Fibroblast of lung (primary cell): Measurements from ENCODE around the gene CAMK1G. TPM values are rescaled to one million over a fixed set of nuclear protein-coding genes. Genes with fewer than 3 reads are reported as not detected.

Experiments used
- DNase-seq, 2 donors: peaks; one replicate each; pipeline versions ENCODE4 v3.0.0 to v3.0.0-alpha.2; 2010; ENCODE audit warnings: low read depth in 2 of 2
- H2AFZ ChIP-seq: 2 replicates; pipeline ENCODE4 v1.5.1; 2012; ENCODE audit warnings: low read length, control low read depth, inconsistent platforms
- H3K27ac ChIP-seq: 2 replicates; pipeline ENCODE4 v1.5.1; 2011; ENCODE audit warnings: low read length, control low read depth; ENCODE audit not compliant: insufficient read depth
- H3K27me3 ChIP-seq: 2 replicates; pipeline ENCODE4 v1.5.1; 2011; ENCODE audit warnings: mild to moderate bottlenecking, low read length; ENCODE audit not compliant: control insufficient read depth, insufficient read depth
- H3K36me3 ChIP-seq: 2 replicates; pipeline ENCODE4 v1.5.1; 2011; ENCODE audit warnings: low read length; ENCODE audit not compliant: control insufficient read depth, insufficient read depth
- H3K4me1 ChIP-seq: 2 replicates; pipeline ENCODE4 v1.5.1; 2011; ENCODE audit warnings: low read length; ENCODE audit not compliant: control insufficient read depth, insufficient read depth; ENCODE audit errors: extremely low read depth
- H3K4me2 ChIP-seq: 2 replicates; pipeline ENCODE4 v1.5.1; 2011; ENCODE audit warnings: low read length, control low read depth; ENCODE audit not compliant: insufficient read depth; ENCODE audit errors: extremely low read depth
- H3K4me3 ChIP-seq, 4 experiments: fragments of 200-600 bp in 1 of 4; sonication (generic) in 1 of 4; replicated peaks in 1 of 4; 2 replicates each; pipeline ENCODE4 v1.5.1; 2011 to 2016; ENCODE audit warnings: low read length in 4 of 4, low read depth in 3 of 4, mild to moderate bottlenecking in 3 of 4, control low read depth in 2 of 4, inconsistent platforms in 1 of 4, mixed read lengths in 1 of 4; ENCODE audit not compliant: insufficient read depth in 1 of 4; ENCODE audit errors: control extremely low read depth in 1 of 4
- H3K79me2 ChIP-seq: 2 replicates; pipeline ENCODE4 v1.5.1; 2012; ENCODE audit warnings: mild to moderate bottlenecking, low read length, inconsistent platforms; ENCODE audit not compliant: control insufficient read depth, insufficient read depth
- H3K9ac ChIP-seq: 2 replicates; pipeline ENCODE4 v1.5.1; 2011; ENCODE audit warnings: mild to moderate bottlenecking, low read length, control low read depth; ENCODE audit not compliant: insufficient read depth
- H3K9me3 ChIP-seq: 2 replicates; pipeline ENCODE4 v1.5.1; 2012; ENCODE audit warnings: low read depth, low read length; ENCODE audit not compliant: control insufficient read depth, insufficient read depth
- H4K20me1 ChIP-seq: 2 replicates; pipeline ENCODE4 v1.5.1; 2011; ENCODE audit warnings: low read length; ENCODE audit not compliant: control insufficient read depth, insufficient read depth; ENCODE audit errors: extremely low read depth
- CTCF ChIP-seq, 2 donors: IDR thresholded peaks in 1 of 2; conservative IDR thresholded peaks in 1 of 2; 1 replicate in 1 of 2; 2 replicates in 1 of 2; pipeline ENCODE4 v1.5.1; 2011 to 2012; ENCODE audit warnings: low read length in 2 of 2, control low read depth in 1 of 2, inconsistent platforms in 1 of 2, low read depth in 1 of 2, mild to moderate bottlenecking in 1 of 2
- EZH2 ChIP-seq: IDR thresholded peaks from 2 replicates; pipeline ENCODE4 v1.5.1; 2012; ENCODE audit warnings: low read length, control low read depth, mild to moderate bottlenecking; ENCODE audit errors: missing control alignments
- polyA plus RNA-seq, 2 donors: library from polyadenylated mRNA; depleted of rRNA in 1 of 2; stranded (reverse) in 1 of 2; unstranded in 1 of 2; fragments of >200 nt; gene quantifications; 2 replicates each; pipeline ENCODE4 v1.2.1, GENCODE V29; 2011 to 2012; ENCODE audit warnings: missing spikeins in 1 of 2
- total RNA-seq: library from RNA; depleted of rRNA; stranded (reverse); fragments of >200 nt; gene quantifications from 2 replicates; pipeline ENCODE4 v1.2.1, GENCODE V29; 2014

CAMK1G gene
- total and polyA plus RNA-seq, 2 donors (not counting 1 experiment from before 2014, with no cell fraction given): 0.96 to 1.7 TPM

- Histone ChIP-seq H4K20me1 (no peaks in the 10 kb centered on the region), H3K27me3 (peaks cover 2% of the 10 kb centered on the region), H3K9me3 (no peaks in the 10 kb centered on the region), H3K4me2 (no peak overlapping the region), H3K9ac (no peak overlapping the region), H3K36me3 (no peaks in the 10 kb centered on the region), H2AFZ (no peak overlapping the region), H3K4me1 (no peaks in the 10 kb centered on the region), H3K4me3 (no peak overlapping the region), H3K79me2 (no peaks in the 10 kb centered on the region), H3K27ac (no peak overlapping the region)
- no peak for DNase-seq
- no peak for TF ChIP-seq CTCF (conservative IDR thresholded peaks at IDR 0.05 in 1 of 2, IDR thresholded peaks at IDR 0.05 in 1 of 2; ENCODE audit: low read depth in 1 of 2, low read length in 2 of 2)
- TF ChIP-seq EZH2: no peak
Observed at GRCh38 chr1:209547626-209548025, 35.9 kb upstream of the CAMK1G start.

- Histone ChIP-seq H3K4me3 (no peak overlapping the region), H3K9ac (no peak overlapping the region), H3K9me3 (no peaks in the 10 kb centered on the region), H3K36me3 (no peaks in the 10 kb centered on the region), H3K4me1 (no peaks in the 10 kb centered on the region), H3K4me2 (no peak overlapping the region), H3K79me2 (no peaks in the 10 kb centered on the region), H3K27ac (no peak overlapping the region), H2AFZ (no peak overlapping the region), H4K20me1 (no peaks in the 10 kb centered on the region), H3K27me3 (peaks cover 2% of the 10 kb centered on the region)
- no peak for DNase-seq
- TF ChIP-seq EZH2 (no peak), CTCF (conservative IDR thresholded peaks at IDR 0.05 in 1 of 2, IDR thresholded peaks at IDR 0.05 in 1 of 2; ENCODE audit: low read depth in 1 of 2, low read length in 2 of 2) (peak in 1 of 2 donors; percentile 21)
Observed at GRCh38 chr1:209549443-209550205, 33.9 kb upstream of the CAMK1G start.

GRCh38 chr1:209550519-209550918 is 33.0 kb upstream of the CAMK1G start:
- Histone ChIP-seq H3K9me3 (no peaks in the 10 kb centered on the region), H3K27me3 (peaks cover 2% of the 10 kb centered on the region), H2AFZ (no peak overlapping the region), H3K79me2 (no peaks in the 10 kb centered on the region), H3K4me1 (no peaks in the 10 kb centered on the region), H3K4me2 (no peak overlapping the region), H3K9ac (no peak overlapping the region), H3K27ac (no peak overlapping the region), H4K20me1 (no peaks in the 10 kb centered on the region), H3K4me3 (no peak overlapping the region), H3K36me3 (no peaks in the 10 kb centered on the region)
- DNase-seq: no peak
- TF ChIP-seq CTCF (conservative IDR thresholded peaks at IDR 0.05 in 1 of 2, IDR thresholded peaks at IDR 0.05 in 1 of 2; ENCODE audit: low read depth in 1 of 2, low read length in 2 of 2) (no peak), EZH2 (no peak)
